Measurements from ENCODE around the gene PHACTR3.

- TF ChIP-seq CTCF (IDR thresholded peaks at IDR 0.05; ENCODE audit: control extremely low read depth in 1 of 3, insufficient read depth in 1 of 3, low read depth in 1 of 3, low read length in 3 of 3), result no peak
- TF ChIP-seq YY1 (IDR thresholded peaks at IDR 0.05; ENCODE audit: low read depth, low read length), result no peak
- TF ChIP-seq EZH2 (IDR thresholded peaks at IDR 0.05; ENCODE audit: low read depth, low read length, severe bottlenecking), result no peak
- no peak for TF ChIP-seq ZNF274 (IDR thresholded peaks at IDR 0.05; ENCODE audit: borderline replicate concordance, extremely low read depth, low read length)
- TF ChIP-seq RBBP5 (IDR thresholded peaks at IDR 0.05; ENCODE audit: borderline replicate concordance, low read depth, low read length), result no peak
- no peak for TF ChIP-seq SIX5 (IDR thresholded peaks at IDR 0.05; ENCODE audit: low read depth, low read length)
- no peak for TF ChIP-seq POLR2A (IDR thresholded peaks at IDR 0.05; ENCODE audit: control extremely low read depth in 1 of 2, low read depth in 2 of 2, low read length in 2 of 2)
- TF ChIP-seq GABPA (IDR thresholded peaks at IDR 0.05; ENCODE audit: borderline replicate concordance, insufficient read depth, low read length), result no peak
Measured at GRCh38 chr20:59676851-59677182, 72.5 kb downstream of the PHACTR3 start.
